CD4-positive, alpha-beta T cell treated with Interleukin-21 for 1 hour (primary cell): ENCODE data around the gene PDE11A.

Experiments
- DNase-seq: peaks from one replicate; pipeline ENCODE4 v3.0.0-alpha.2; 2020

PDE11A gene

GRCh38 chr2:177660742-177661141, 411.8 kb downstream of the PDE11A start:
- no peak for DNase-seq

DNA sequence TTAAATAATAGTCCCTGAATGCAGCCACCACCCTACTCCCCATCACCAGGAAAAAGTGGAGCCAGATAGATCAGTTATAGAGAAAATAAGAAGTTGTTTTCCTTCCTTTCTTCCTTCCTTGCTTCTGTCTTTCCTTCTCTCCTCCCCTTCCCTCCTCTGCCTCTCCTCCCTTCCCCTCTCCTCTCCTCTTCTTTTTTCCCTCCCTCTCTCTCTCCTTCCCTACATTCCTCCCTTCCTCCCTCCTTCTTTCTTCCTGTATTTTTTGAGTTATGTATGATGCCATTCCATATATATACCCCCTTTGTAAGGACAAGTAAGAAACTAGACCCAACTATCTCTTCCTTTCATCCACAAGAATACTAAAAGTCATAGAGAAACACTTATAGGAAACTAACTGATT, 414.3 kb downstream of the PDE11A start:
- no peak for DNase-seq

GRCh38 chr2:177651833-177652232, 420.7 kb downstream of the PDE11A start:
- no peak for DNase-seq

GRCh38 chr2:177649568-177650518, 422.7 kb downstream of the PDE11A start:
- no peak for DNase-seq

GRCh38 chr2:177646791-177647190, 425.8 kb downstream of the PDE11A start:
- no peak for DNase-seq

GRCh38 chr2:177646241-177646640, 426.3 kb downstream of the PDE11A start:
- DNase-seq: no peak

DNA sequence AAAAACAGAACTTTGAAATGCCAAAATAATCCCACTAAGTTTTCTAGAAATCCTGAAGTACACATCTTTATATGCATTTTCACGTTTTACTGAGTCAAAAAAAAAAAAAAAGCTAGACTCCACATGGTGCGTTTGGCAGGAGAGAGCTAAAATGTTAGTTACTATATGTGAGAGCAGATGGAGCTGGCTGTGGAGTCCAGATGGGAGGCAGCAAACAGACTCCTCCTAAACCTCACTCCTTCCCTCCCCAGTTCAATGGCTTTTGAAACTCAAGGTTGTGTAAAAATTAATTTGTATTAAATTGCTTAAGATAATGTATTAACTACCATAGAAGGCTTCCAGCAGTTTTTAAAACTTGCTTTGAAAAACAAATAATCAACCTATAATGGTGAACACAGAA, 431.2 kb downstream of the PDE11A start:
- no peak for DNase-seq

GRCh38 chr2:177640423-177640822, 432.2 kb downstream of the PDE11A start:
- DNase-seq: no peak

- DNase-seq: no peak
Measured at GRCh38 chr2:177639262-177639914, 433.2 kb downstream of the PDE11A start.

- no peak for DNase-seq
Measured at GRCh38 chr2:177638507-177638906, 434.1 kb downstream of the PDE11A start.

- DNase-seq: no peak
Measured at GRCh38 chr2:177636672-177637071, 435.9 kb downstream of the PDE11A start.

DNA sequence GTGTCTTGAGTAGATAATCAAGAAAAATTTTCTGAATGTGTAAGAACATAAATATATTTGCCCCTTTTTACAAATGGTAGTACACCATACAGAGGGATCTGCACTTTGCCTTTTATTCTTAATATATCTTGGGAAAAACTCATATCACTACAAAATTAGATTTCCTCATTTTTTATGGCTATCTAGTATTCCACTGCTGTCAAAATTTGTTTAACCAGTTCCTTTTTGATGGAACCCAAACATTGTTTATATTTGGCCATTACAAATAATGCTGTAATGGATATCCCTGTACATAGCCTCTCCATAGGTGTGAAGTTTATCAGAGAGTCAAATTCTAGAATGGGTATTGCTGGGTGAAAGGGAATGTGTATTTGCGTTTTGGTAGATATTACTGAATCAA, 436.9 kb downstream of the PDE11A start:
- no peak for DNase-seq

GRCh38 chr2:177633910-177634294, 438.7 kb downstream of the PDE11A start:
- no peak for DNase-seq

- DNase-seq: no peak
Measured at GRCh38 chr2:177633111-177633510, 439.5 kb downstream of the PDE11A start.

- no peak for DNase-seq
Measured at GRCh38 chr2:177631680-177632079, 440.9 kb downstream of the PDE11A start.

DNA sequence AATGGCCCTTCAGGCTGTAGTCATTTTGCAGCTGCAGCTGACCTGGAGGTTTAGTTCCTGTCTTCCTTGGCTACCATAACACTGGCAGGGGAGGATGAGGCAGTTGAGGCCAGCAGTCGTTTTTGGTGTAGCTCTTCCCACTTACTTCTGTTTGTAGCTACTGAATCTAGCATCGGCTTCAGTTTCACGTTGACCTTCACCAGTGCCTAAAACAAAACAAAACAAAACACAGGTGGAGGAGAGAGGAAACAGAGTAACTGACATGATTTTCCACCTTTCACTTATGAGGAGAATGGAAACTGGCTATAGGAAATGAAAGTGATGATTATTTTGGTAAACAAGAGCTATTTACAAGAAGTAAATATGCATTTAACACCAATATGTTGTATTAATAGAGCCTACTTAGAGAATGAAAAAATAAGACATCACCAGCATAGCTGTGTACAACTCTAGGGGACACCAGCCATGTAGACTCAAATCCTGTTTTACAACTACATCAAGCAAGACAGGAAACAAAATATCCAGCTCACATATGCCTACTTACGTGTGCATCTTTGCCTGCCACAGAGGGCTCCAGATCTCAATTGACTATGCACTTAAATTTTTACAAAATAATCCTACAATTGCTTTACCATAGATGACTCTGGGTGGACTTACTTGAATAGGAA, 443.1 kb downstream of the PDE11A start:
- DNase-seq: no peak

GRCh38 chr2:177628831-177629230, 443.7 kb downstream of the PDE11A start:
- no peak for DNase-seq

DNA sequence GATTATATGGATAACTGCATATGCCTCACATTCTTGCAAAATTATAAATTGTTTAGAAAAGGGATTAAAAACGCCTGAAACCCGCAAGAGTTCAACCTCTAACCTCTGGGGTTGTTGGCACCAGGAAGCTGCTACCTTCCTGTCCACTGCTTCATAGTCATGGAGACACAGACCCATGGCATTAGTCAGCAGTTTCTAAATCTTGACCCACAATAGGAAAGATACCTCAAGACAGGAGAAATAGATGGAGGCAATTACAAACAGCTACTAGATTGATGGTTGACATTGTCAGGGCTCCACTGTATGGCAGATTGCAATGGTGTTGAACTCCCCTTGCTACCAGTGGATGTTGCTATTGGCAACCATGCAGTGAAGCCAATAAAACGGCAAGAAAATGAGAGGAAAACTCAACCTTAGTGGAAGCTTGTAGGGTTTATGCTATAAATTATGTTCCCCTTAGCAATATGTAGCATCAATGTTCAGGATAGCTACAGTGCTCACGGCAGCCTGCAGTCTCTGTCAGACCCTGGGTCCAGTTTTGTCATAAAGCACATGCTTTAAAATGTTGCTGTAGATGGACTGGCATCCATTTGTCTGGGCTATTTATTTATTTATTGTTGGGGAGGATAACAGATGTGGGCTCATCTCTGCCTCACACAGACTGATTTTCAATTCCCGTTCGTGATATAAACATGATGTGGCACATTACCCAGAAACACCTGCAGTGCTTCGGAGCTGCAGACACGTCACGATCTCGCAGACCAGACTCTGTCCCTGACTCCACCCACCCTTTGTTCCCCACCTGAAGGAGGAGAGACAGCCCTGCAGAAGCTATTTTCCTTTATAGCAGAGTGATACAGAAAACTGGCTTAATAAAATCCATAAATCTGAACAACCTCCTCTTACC, 446.6 kb downstream of the PDE11A start:
- DNase-seq: no peak

- DNase-seq: no peak
Measured at GRCh38 chr2:177622521-177622920, 450.1 kb downstream of the PDE11A start.

DNA sequence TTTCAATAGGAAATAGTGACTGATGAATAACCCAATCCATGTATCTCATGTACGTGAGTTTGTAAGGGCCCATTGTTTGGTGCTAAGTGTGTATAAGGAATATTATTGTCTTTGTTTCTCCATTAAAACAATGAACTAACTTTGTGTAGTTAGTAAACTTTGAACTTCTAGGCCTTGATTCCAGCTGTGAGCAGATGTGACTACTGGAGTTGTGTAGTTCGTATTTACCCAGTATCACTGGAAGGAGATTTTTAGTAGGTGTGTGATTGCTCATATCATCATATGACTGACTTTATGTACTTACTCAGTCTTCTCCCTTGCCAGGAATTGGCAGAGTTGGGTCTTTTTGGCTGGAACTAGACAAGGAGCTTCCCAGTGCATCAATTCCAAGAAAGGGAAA, 452.6 kb downstream of the PDE11A start:
- no peak for DNase-seq

GRCh38 chr2:177619461-177619860, 453.1 kb downstream of the PDE11A start:
- DNase-seq: no peak
